Mesodermal cell (in vitro differentiated cells): Measurements from ENCODE around the gene BACE1.
"Not testable (repeated sequence)": the region's sequence is repeated elsewhere in the genome, so short reads cannot be mapped to it uniquely, and the experiment has no call there.

Experiments used
- H3K27ac ChIP-seq: 2 replicates; pipeline ENCODE4 v1.7.0; 2013; ENCODE audit warnings: mild to moderate bottlenecking, low read depth, low read length, moderate library complexity; ENCODE audit not compliant: severe bottlenecking
- H3K36me3 ChIP-seq: 2 replicates; pipeline ENCODE4 v1.7.1; 2013; ENCODE audit warnings: mild to moderate bottlenecking, low read length, moderate library complexity; ENCODE audit not compliant: control insufficient read depth, insufficient read depth
- H3K4me1 ChIP-seq: one replicate; pipeline ENCODE4 v1.7.1; 2013; ENCODE audit warnings: mild to moderate bottlenecking, low read length; ENCODE audit not compliant: insufficient read depth, control insufficient read depth, poor library complexity, severe bottlenecking
- H3K4me3 ChIP-seq: 2 replicates; pipeline ENCODE4 v1.7.0; 2013; ENCODE audit warnings: low read length, control low read depth, mild to moderate bottlenecking; ENCODE audit not compliant: insufficient read depth, poor library complexity, severe bottlenecking; ENCODE audit errors: extremely low read depth
- H3K9me3 ChIP-seq: 2 replicates; pipeline ENCODE4 v1.7.1; 2013; ENCODE audit warnings: mild to moderate bottlenecking, low read length, moderate library complexity; ENCODE audit not compliant: control insufficient read depth
- WGBS, 2 experiments: methylation state at CpG; one replicate each; pipeline ENCODE4 v1.1.5; 2013; ENCODE audit warnings: missing lambda C conversion rate in 2 of 2; ENCODE audit not compliant: insufficient coverage in 2 of 2; 5-methylcytosine and 5-hydroxymethylcytosine counted together

The BACE1 gene

GRCh38 chr11:117278347-117278746 is 37.7 kb downstream of the BACE1 start:
- Histone ChIP-seq H3K36me3 (peaks cover 30% of the 10 kb centered on the region), H3K4me1 (peaks cover 34% of the 10 kb centered on the region), H3K9me3 (peaks cover 4% of the 10 kb centered on the region), H3K27ac (no peak overlapping the region), H3K4me3 (no peak overlapping the region)
- 100% methylated on average over 1 of the region's 2 CpGs; no CpG with 5 or more reads in 1 of the 2 experiments for WGBS, 2 experiments

- Histone ChIP-seq H3K4me3 (no peak overlapping the region), H3K36me3 (peaks cover 32% of the 10 kb centered on the region), H3K27ac (peak overlapping the region; percentile 62), H3K4me1 (peaks cover 19% of the 10 kb centered on the region), H3K9me3 (peaks cover 19% of the 10 kb centered on the region)
- WGBS, 2 experiments, result 77% methylated on average over 6 of the region's 9 CpGs
Measured at GRCh38 chr11:117273550-117274289, 42.3 kb downstream of the BACE1 start.

GRCh38 chr11:117272175-117272574 is 43.9 kb downstream of the BACE1 start:
- H3K4me3 ChIP-seq, H3K27ac ChIP-seq: not testable (repeated sequence)
- Histone ChIP-seq H3K36me3 (peaks cover 32% of the 10 kb centered on the region), H3K4me1 (peaks cover 19% of the 10 kb centered on the region), H3K9me3 (peaks cover 19% of the 10 kb centered on the region)
- 93 to 100% methylated on average over 1 to 2 of the region's 5 CpGs for WGBS, 2 experiments

- Histone ChIP-seq H3K9me3 (peaks cover 19% of the 10 kb centered on the region), H3K4me3 (no peak overlapping the region), H3K36me3 (peaks cover 34% of the 10 kb centered on the region), H3K4me1 (peaks cover 19% of the 10 kb centered on the region), H3K27ac (peak overlapping the region; percentile 29)
- WGBS, 2 experiments, result 81 to 100% methylated on average over 4 of the region's 4 CpGs
Measured at GRCh38 chr11:117271208-117271607, 44.8 kb downstream of the BACE1 start.

GRCh38 chr11:117269856-117270255 is 46.2 kb downstream of the BACE1 start:
- Histone ChIP-seq H3K9me3 (peaks cover 19% of the 10 kb centered on the region), H3K4me1 (peaks cover 19% of the 10 kb centered on the region), H3K27ac (peak overlapping the region; percentile 49), H3K4me3 (no peak overlapping the region), H3K36me3 (peaks cover 36% of the 10 kb centered on the region)
- WGBS, 2 experiments, result 57 to 100% methylated on average over 1 of the region's 2 CpGs

- Histone ChIP-seq H3K4me3 (no peak overlapping the region), H3K36me3 (peaks cover 40% of the 10 kb centered on the region), H3K9me3 (no peaks in the 10 kb centered on the region), H3K4me1 (peaks cover 12% of the 10 kb centered on the region), H3K27ac (no peak overlapping the region)
- WGBS, 2 experiments, result 100% methylated on average over 1 of the region's 2 CpGs; no CpG with 5 or more reads in 1 of the 2 experiments
Measured at GRCh38 chr11:117265745-117266144, 50.3 kb downstream of the BACE1 start.

GRCh38 chr11:117264624-117265323 is 51.3 kb downstream of the BACE1 start:
- WGBS, 2 experiments, result 94 to 97% methylated on average over 3 to 5 of the region's 7 CpGs
- H3K36me3 ChIP-seq, result peaks cover 43% of the 10 kb centered on the region
- not testable (repeated sequence) for H3K9me3 ChIP-seq, H3K4me3 ChIP-seq, H3K27ac ChIP-seq, H3K4me1 ChIP-seq

GRCh38 chr11:117259417-117259816 is 56.6 kb downstream of the BACE1 start:
- H3K4me3 ChIP-seq, result no peak overlapping the region
- no peaks in the 10 kb centered on the region for H3K4me1 ChIP-seq
- peaks cover 48% of the 10 kb centered on the region for H3K36me3 ChIP-seq
- WGBS, 2 experiments, result 60% methylated on average over 1 of the region's 1 CpG; no CpG with 5 or more reads in 1 of the 2 experiments
- H3K9me3 ChIP-seq, result no peaks in the 10 kb centered on the region
- H3K27ac ChIP-seq, result no peak overlapping the region

- H3K4me3 ChIP-seq, result no peak overlapping the region
- WGBS, 2 experiments, result no CpG with 5 or more reads among the region's 2 CpGs
Measured at GRCh38 chr11:117258576-117258975, 57.5 kb downstream of the BACE1 start.

GRCh38 chr11:117256573-117256972 is 59.5 kb downstream of the BACE1 start:
- Histone ChIP-seq H3K27ac (no peak overlapping the region), H3K36me3 (peaks cover 53% of the 10 kb centered on the region), H3K9me3 (no peaks in the 10 kb centered on the region), H3K4me3 (no peak overlapping the region), H3K4me1 (no peaks in the 10 kb centered on the region)
- WGBS, 2 experiments, result 92 to 100% methylated on average over 1 of the region's 2 CpGs

More at GRCh38 chr11:117258576-117258975, 57.5 kb downstream of the BACE1 start:
- Histone ChIP-seq H3K4me1 (no peaks in the 10 kb centered on the region), H3K9me3 (no peaks in the 10 kb centered on the region), H3K27ac (no peak overlapping the region), H3K36me3 (peaks cover 53% of the 10 kb centered on the region)

GRCh38 chr11:117255966-117256365 is 60.1 kb downstream of the BACE1 start:
- Histone ChIP-seq H3K9me3 (no peaks in the 10 kb centered on the region), H3K4me3 (no peak overlapping the region), H3K27ac (no peak overlapping the region), H3K36me3 (peaks cover 48% of the 10 kb centered on the region), H3K4me1 (no peaks in the 10 kb centered on the region)
- 92 to 94% methylated on average over 2 of the region's 3 CpGs for WGBS, 2 experiments
